Activated T-cell treated with anti-CD3 and anti-CD28 coated beads, Interleukin-2, amount 50 U/mL, for 72 hours (primary cell): ENCODE results near the gene ABCB10. TPM values are rescaled to one million over a fixed set of nuclear protein-coding genes. Genes with fewer than 3 reads are reported as not detected.

Experiments used
- ATAC-seq, 2 donors: fragments of 150-1000 bp; cut with Tn5 transposase; replicated peaks in 1 of 2; 2 replicates each; pipeline ENCODE4 v1.10.0; 2021; ENCODE audit warnings: moderate library complexity in 2 of 2, mild to moderate bottlenecking in 1 of 2
- DNase-seq, 2 donors: peaks; one replicate each; pipeline ENCODE4 v3.0.0; 2021 to 2022; ENCODE audit warnings: mixed read lengths in 1 of 2
- H3K27ac Mint-ChIP-seq: one replicate; pipeline ENCODE4 v1.8.0; 2022; ENCODE audit warnings: mild to moderate bottlenecking, moderate library complexity, mixed read lengths
- H3K27me3 Mint-ChIP-seq: one replicate; pipeline ENCODE4 v1.8.0; 2022; ENCODE audit warnings: low read depth, mixed read lengths
- H3K36me3 Mint-ChIP-seq, 2 donors: one replicate each; pipeline ENCODE4 v1.8.0; 2022; ENCODE audit warnings: mixed read lengths in 2 of 2, mild to moderate bottlenecking in 1 of 2; ENCODE audit not compliant: insufficient read depth in 2 of 2
- H3K4me1 Mint-ChIP-seq: one replicate; pipeline ENCODE4 v1.8.0; 2022; ENCODE audit warnings: low read depth, mixed read lengths
- H3K4me3 Mint-ChIP-seq, 2 donors: one replicate each; pipeline ENCODE4 v1.8.0; 2022; ENCODE audit warnings: mild to moderate bottlenecking in 2 of 2, mixed read lengths in 2 of 2, moderate library complexity in 2 of 2
- H3K9me3 Mint-ChIP-seq, 2 donors: one replicate each; pipeline ENCODE4 v1.8.0; 2022; ENCODE audit warnings: mixed read lengths in 2 of 2
- total RNA-seq, 2 donors: library from RNA; stranded (reverse); gene quantifications; one replicate each; pipeline ENCODE4 v1.2.3, GENCODE V29; 2022

The ABCB10 gene
- total RNA-seq, 2 donors from 2014 or later = 25.7 to 32.0 TPM

GRCh38 chr1:229471175-229471574 is 87.3 kb downstream of the ABCB10 start:
- no peaks in the 10 kb centered on the region for H3K4me1 Mint-ChIP-seq
- peaks cover 2 to 22% of the 10 kb centered on the region in 2 donors for H3K36me3 Mint-ChIP-seq

GRCh38 chr1:229470406-229471043 is 88.0 kb downstream of the ABCB10 start:
- H3K4me1 Mint-ChIP-seq = no peaks in the 10 kb centered on the region
- H3K4me3 Mint-ChIP-seq = no peak overlapping the region
- ATAC-seq (no peak), DNase-seq (no peak)
- H3K9me3 Mint-ChIP-seq = no peaks in the 10 kb centered on the region
- H3K27ac Mint-ChIP-seq = no peak overlapping the region
- H3K27me3 Mint-ChIP-seq = no peaks in the 10 kb centered on the region
- H3K36me3 Mint-ChIP-seq = peaks cover 2 to 22% of the 10 kb centered on the region in 2 donors

More at GRCh38 chr1:229471175-229471574, 87.3 kb downstream of the ABCB10 start:
- ATAC-seq = no peak
- no peaks in the 10 kb centered on the region for H3K27me3 Mint-ChIP-seq
- no peaks in the 10 kb centered on the region for H3K9me3 Mint-ChIP-seq
- H3K27ac Mint-ChIP-seq = no peak overlapping the region
- no peak for DNase-seq
- no peak overlapping the region for H3K4me3 Mint-ChIP-seq

GRCh38 chr1:229466887-229467286 is 91.6 kb downstream of the ABCB10 start:
- Mint-ChIP-seq H3K27ac (no peak overlapping the region), H3K9me3 (no peaks in the 10 kb centered on the region), H3K36me3 (peaks cover 1 to 27% of the 10 kb centered on the region in 2 donors), H3K27me3 (no peaks in the 10 kb centered on the region), H3K4me1 (no peaks in the 10 kb centered on the region), H3K4me3 (no peak overlapping the region)
- DNase-seq (no peak), ATAC-seq (no peak)

Other genes starting within 250 kb of the ABCB10 start
- 1 to 10 TPM; 7.9 to 8.2 TPM for gene CCSAP, start 215.7 kb downstream of the ABCB10 start, total RNA-seq
- gene ACTA1, start 124.6 kb downstream of the ABCB10 start, total RNA-seq = not detected
- gene NUP133, start 50.4 kb downstream of the ABCB10 start, total RNA-seq = 10 to 100 TPM; 42.8 to 53.4 TPM
- 10 to 100 TPM; 18.9 to 21.7 TPM for gene TAF5L, start 67.4 kb upstream of the ABCB10 start, total RNA-seq
- gene URB2, start 67.5 kb upstream of the ABCB10 start, total RNA-seq = 10 to 100 TPM; 11.6 to 12.3 TPM